ENCODE results near the gene ACBD6. TPM values are rescaled to one million over a fixed set of nuclear protein-coding genes. Genes with fewer than 3 reads are reported as not detected.
"Not testable (repeated sequence)": the region's sequence is repeated elsewhere in the genome, so short reads cannot be mapped to it uniquely, and the experiment has no call there.

ACBD6 gene
- total and polyA plus RNA-seq, 4 experiments from 2014 or later: 31.7 to 64.2 (median 44.9) TPM

DNA sequence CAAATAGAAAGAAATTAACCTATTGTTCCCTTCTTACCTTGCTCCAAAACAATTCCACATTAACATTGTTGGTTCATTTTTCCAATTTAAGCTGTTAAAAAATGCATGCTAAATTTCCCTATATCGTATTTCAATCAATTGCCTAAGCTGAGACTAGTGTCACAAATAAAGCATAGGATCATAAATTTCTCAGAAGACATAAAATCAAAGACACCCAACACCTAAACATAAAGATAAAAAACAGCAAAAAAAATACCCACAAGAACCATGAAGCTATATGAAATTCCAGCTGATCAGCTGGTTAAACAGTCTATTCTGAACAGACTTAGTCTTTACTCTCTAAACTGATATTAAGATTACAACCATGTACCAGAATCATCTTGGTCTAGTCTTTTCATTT is 32.3 kb downstream of the ACBD6 start:
- CTCF ChIA-PET (ENCODE audit: partially characterized antibody): interaction anchor here (1.2 kb wide), 1 partner anchor 11 kb away, joined by 3 read pairs; no protein-coding TSS in a partner anchor
- peaks cover 0 to 8% (median 2%) of the 10 kb centered on the region in 8 donors for H3K9me3 Mint-ChIP-seq

GRCh38 chr1:180468311-180468710 is 34.1 kb downstream of the ACBD6 start:
- Histone ChIP-seq H3K4me3 (ENCODE audit: low read length in 2 of 2) (no peak overlapping the region), H3K36me3 (ENCODE audit: insufficient read depth, low read length) (no peaks in the 10 kb centered on the region), H3K4me1 (ENCODE audit: insufficient read depth, low read length) (no peaks in the 10 kb centered on the region), H3K9me3 (ENCODE audit: control insufficient read depth in 1 of 2, low read length in 2 of 2) (no peaks in the 10 kb centered on the region), H3K27ac (ENCODE audit: low read depth, low read length) (no peak overlapping the region), H3K27me3 (ENCODE audit: insufficient read depth, low read length) (no peaks in the 10 kb centered on the region)
- Mint-ChIP-seq H3K27ac (no peak overlapping the region), H3K36me3 (peaks cover 54 to 59% of the 10 kb centered on the region in 2 donors), H3K4me3 (no peak overlapping the region), H3K4me1 (peaks cover 8 to 20% (median 15%) of the 10 kb centered on the region in 4 donors), H3K9me3 (peaks cover 0 to 22% (median 17%) of the 10 kb centered on the region in 8 donors), H3K27me3 (no peaks in the 10 kb centered on the region)
- no peak for DNase-seq
- POLR2A ChIA-PET (ENCODE audit: partially characterized antibody): no interaction called here
- intact Hi-C loops (cut with micrococcal nuclease): no loop called here
- CTCF ChIA-PET (ENCODE audit: partially characterized antibody): interaction anchor here (1.6 to 1.7 kb wide), 2 partner anchors 9 to 215 kb away, joined by 4 to 5 read pairs; no protein-coding TSS in a partner anchor

More for the DNA sequence above, 32.3 kb downstream of the ACBD6 start:
- no peak overlapping the region for H3K4me3 Mint-ChIP-seq
- Histone ChIP-seq H3K27ac (ENCODE audit: low read depth, low read length) (no peak overlapping the region), H3K4me1 (ENCODE audit: insufficient read depth, low read length) (no peaks in the 10 kb centered on the region), H3K27me3 (ENCODE audit: insufficient read depth, low read length) (no peaks in the 10 kb centered on the region), H3K4me3 (ENCODE audit: low read length in 2 of 2) (no peak overlapping the region), H3K36me3 (ENCODE audit: insufficient read depth, low read length) (no peaks in the 10 kb centered on the region), H3K9me3 (ENCODE audit: control insufficient read depth in 1 of 2, low read length in 2 of 2) (no peaks in the 10 kb centered on the region)
- no peak for DNase-seq
- intact Hi-C loops (cut with micrococcal nuclease): no loop called here
- H3K4me1 Mint-ChIP-seq: peaks cover 8 to 17% (median 10%) of the 10 kb centered on the region in 4 donors
- peaks cover 42 to 45% of the 10 kb centered on the region in 2 donors for H3K36me3 Mint-ChIP-seq
- no peaks in the 10 kb centered on the region for H3K27me3 Mint-ChIP-seq
- POLR2A ChIA-PET (ENCODE audit: partially characterized antibody): no interaction called here
- no peak overlapping the region for H3K27ac Mint-ChIP-seq

DNA sequence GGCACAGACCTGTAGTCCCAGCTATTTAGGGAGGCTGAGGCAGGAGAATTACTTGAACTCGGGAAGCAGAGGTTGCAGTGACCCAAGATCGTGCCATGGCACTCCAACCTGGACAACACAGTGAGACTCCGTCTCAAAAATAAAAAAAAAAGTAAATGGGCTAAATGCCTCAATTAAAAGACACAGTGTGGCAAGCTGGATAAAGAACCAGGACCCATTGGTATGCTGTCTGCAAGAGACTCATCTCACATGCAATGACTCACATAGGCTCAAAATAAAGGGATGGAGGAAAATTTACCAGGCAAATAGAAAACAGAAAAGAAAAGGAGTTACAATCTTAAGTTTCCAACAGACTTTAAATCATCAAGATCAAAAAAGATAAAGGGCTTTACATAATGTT is 40.3 kb downstream of the ACBD6 start:
- ChIA-PET CTCF (ENCODE audit: partially characterized antibody) (interaction anchor here (0.7 kb wide), 1 partner anchor 20 kb away, joined by 3 read pairs; no protein-coding TSS in a partner anchor), POLR2A (ENCODE audit: partially characterized antibody) (no interaction called here)
- Mint-ChIP-seq H3K27me3 (no peaks in the 10 kb centered on the region), H3K36me3 (peaks cover 57 to 62% of the 10 kb centered on the region in 2 donors), H3K4me1 (peaks cover 11 to 28% (median 23%) of the 10 kb centered on the region in 4 donors), H3K4me3 (peak overlapping the region in 2 of 8 donors; percentile 1 to 26), H3K27ac (no peak overlapping the region), H3K9me3 (peaks cover 4 to 48% (median 39%) of the 10 kb centered on the region in 8 donors)
- Histone ChIP-seq H3K36me3 (ENCODE audit: insufficient read depth, low read length) (no peaks in the 10 kb centered on the region), H3K9me3 (ENCODE audit: control insufficient read depth in 1 of 2, low read length in 2 of 2) (peaks cover 0 to 6% of the 10 kb centered on the region in 2 donors), H3K4me3 (ENCODE audit: low read length in 2 of 2) (no peak overlapping the region), H3K27me3 (ENCODE audit: insufficient read depth, low read length) (no peaks in the 10 kb centered on the region), H3K4me1 (ENCODE audit: insufficient read depth, low read length) (no peaks in the 10 kb centered on the region), H3K27ac (ENCODE audit: low read depth, low read length) (no peak overlapping the region)
- no peak for DNase-seq
- intact Hi-C loops (cut with micrococcal nuclease): no loop called here

DNA sequence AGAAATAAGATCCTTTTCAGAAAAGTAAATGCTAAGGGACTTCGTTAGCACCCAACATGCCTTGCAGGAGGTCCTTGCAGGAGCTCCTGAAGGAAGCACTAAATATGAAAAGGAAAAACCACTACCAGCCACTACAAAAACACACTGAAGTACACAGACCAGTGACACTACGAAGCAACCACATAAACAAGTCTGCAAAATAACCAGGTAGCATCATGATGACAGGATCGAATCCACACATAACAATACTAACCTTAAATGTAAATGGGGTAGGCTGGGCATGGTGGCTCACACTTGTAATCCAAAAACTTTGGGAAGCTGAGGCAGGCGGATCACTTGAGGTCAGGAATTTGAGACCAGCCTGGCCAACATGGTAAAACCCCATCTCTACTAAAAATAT is 40.7 kb downstream of the ACBD6 start:
- H3K36me3 ChIP-seq (ENCODE audit: insufficient read depth, low read length); DNase-seq; H3K9me3 ChIP-seq (ENCODE audit: control insufficient read depth in 1 of 2, low read length in 2 of 2); H3K27me3 ChIP-seq (ENCODE audit: insufficient read depth, low read length); H3K4me1 ChIP-seq (ENCODE audit: insufficient read depth, low read length); CTCF ChIA-PET (ENCODE audit: partially characterized antibody); intact Hi-C loops (cut with micrococcal nuclease); H3K27me3 Mint-ChIP-seq; H3K4me3 ChIP-seq (ENCODE audit: low read length in 2 of 2); POLR2A ChIA-PET (ENCODE audit: partially characterized antibody); H3K27ac Mint-ChIP-seq; H3K27ac ChIP-seq (ENCODE audit: low read depth, low read length): not testable (repeated sequence)
- peaks cover 4 to 48% (median 39%) of the 10 kb centered on the region in 8 donors for H3K9me3 Mint-ChIP-seq
- H3K36me3 Mint-ChIP-seq: peaks cover 60 to 67% of the 10 kb centered on the region in 2 donors
- H3K4me3 Mint-ChIP-seq: peak overlapping the region in 1 of 8 donors; percentile 11
- peaks cover 11 to 28% (median 23%) of the 10 kb centered on the region in 4 donors for H3K4me1 Mint-ChIP-seq

DNA sequence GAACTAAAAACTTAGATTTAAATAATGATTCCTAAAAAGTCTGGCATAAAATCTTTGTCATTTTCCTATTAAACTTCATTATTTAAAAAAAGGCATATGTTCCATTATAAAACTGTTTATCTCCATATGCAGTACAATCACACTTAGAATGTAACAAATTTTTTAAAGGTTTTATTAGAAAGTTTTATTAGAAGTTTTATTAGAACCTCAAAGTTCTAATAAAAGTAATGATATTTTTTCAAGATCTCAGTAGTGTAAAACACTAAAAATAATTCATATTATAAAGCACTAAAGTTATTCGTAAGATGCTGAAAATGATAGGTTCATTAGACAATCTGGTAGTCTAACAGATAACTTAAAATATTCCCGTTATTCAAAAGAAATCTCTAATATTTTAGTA is 43.6 kb downstream of the ACBD6 start:
- POLR2A ChIA-PET (ENCODE audit: partially characterized antibody): no interaction called here
- Mint-ChIP-seq H3K27ac (no peak overlapping the region), H3K4me1 (peaks cover 10 to 34% (median 20%) of the 10 kb centered on the region in 4 donors), H3K27me3 (no peaks in the 10 kb centered on the region), H3K36me3 (peaks cover 56 to 63% of the 10 kb centered on the region in 2 donors), H3K9me3 (peaks cover 7 to 44% (median 35%) of the 10 kb centered on the region in 8 donors), H3K4me3 (no peak overlapping the region)
- no peak for DNase-seq
- peaks cover 0 to 6% of the 10 kb centered on the region in 2 donors for H3K9me3 ChIP-seq (ENCODE audit: control insufficient read depth in 1 of 2, low read length in 2 of 2)
- intact Hi-C loops (cut with micrococcal nuclease): no loop called here
- no peak overlapping the region for H3K4me3 ChIP-seq (ENCODE audit: low read length in 2 of 2)
- H3K36me3 ChIP-seq (ENCODE audit: insufficient read depth, low read length): no peaks in the 10 kb centered on the region
- CTCF ChIA-PET (ENCODE audit: partially characterized antibody): no interaction called here
- H3K27me3 ChIP-seq (ENCODE audit: insufficient read depth, low read length): no peaks in the 10 kb centered on the region
- H3K27ac ChIP-seq (ENCODE audit: low read depth, low read length): no peak overlapping the region
- H3K4me1 ChIP-seq (ENCODE audit: insufficient read depth, low read length): no peaks in the 10 kb centered on the region

DNA sequence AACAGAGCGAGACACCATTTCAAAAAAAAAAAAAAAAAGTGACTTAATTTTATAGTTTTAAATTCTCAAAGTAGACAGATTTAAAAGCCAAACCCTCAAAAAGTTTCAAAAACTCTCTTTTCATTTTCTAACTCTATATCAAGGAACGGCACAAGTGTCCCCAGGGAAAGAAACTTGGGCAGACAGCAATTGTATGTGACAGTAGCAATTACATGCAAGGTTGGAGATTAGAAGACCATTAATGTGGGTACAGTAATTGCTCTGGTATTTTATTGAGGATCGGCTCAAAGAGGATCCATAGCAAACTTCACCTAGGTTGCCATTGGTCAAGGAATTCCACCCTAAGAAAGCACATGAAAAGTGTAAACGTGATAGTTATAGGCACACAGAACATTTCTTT is 46.2 kb downstream of the ACBD6 start:
- Mint-ChIP-seq H3K27me3 (no peaks in the 10 kb centered on the region), H3K36me3 (peaks cover 58 to 62% of the 10 kb centered on the region in 2 donors), H3K9me3 (peaks cover 0 to 41% (median 30%) of the 10 kb centered on the region in 8 donors), H3K4me1 (peaks cover 9 to 24% (median 14%) of the 10 kb centered on the region in 4 donors), H3K4me3 (no peak overlapping the region), H3K27ac (no peak overlapping the region)
- H3K27me3 ChIP-seq (ENCODE audit: insufficient read depth, low read length): no peaks in the 10 kb centered on the region
- ChIA-PET POLR2A (ENCODE audit: partially characterized antibody) (no interaction called here), CTCF (ENCODE audit: partially characterized antibody) (no interaction called here)
- no peaks in the 10 kb centered on the region for H3K9me3 ChIP-seq (ENCODE audit: control insufficient read depth in 1 of 2, low read length in 2 of 2)
- H3K4me1 ChIP-seq (ENCODE audit: insufficient read depth, low read length): no peaks in the 10 kb centered on the region
- no peak overlapping the region for H3K27ac ChIP-seq (ENCODE audit: low read depth, low read length)
- no peak overlapping the region for H3K4me3 ChIP-seq (ENCODE audit: low read length in 2 of 2)
- no peaks in the 10 kb centered on the region for H3K36me3 ChIP-seq (ENCODE audit: insufficient read depth, low read length)
- intact Hi-C loops (cut with micrococcal nuclease): no loop called here
- DNase-seq: no peak

GRCh38 chr1:180451504-180451903 is 50.9 kb downstream of the ACBD6 start:
- intact Hi-C loops (cut with micrococcal nuclease): no loop called here
- Mint-ChIP-seq H3K36me3 (peaks cover 46 to 54% of the 10 kb centered on the region in 2 donors), H3K27me3 (no peaks in the 10 kb centered on the region), H3K9me3 (peaks cover 0 to 42% (median 30%) of the 10 kb centered on the region in 8 donors), H3K4me3 (peak overlapping the region in 1 of 8 donors; percentile 11), H3K27ac (no peak overlapping the region), H3K4me1 (peaks cover 8 to 12% (median 10%) of the 10 kb centered on the region in 4 donors)
- no peaks in the 10 kb centered on the region for H3K36me3 ChIP-seq (ENCODE audit: insufficient read depth, low read length)
- DNase-seq: no peak
- H3K27ac ChIP-seq (ENCODE audit: low read depth, low read length): no peak overlapping the region
- H3K4me1 ChIP-seq (ENCODE audit: insufficient read depth, low read length): no peaks in the 10 kb centered on the region
- H3K27me3 ChIP-seq (ENCODE audit: insufficient read depth, low read length): no peaks in the 10 kb centered on the region
- ChIA-PET POLR2A (ENCODE audit: partially characterized antibody) (no interaction called here), CTCF (ENCODE audit: partially characterized antibody) (no interaction called here)
- no peak overlapping the region for H3K4me3 ChIP-seq (ENCODE audit: low read length in 2 of 2)
- H3K9me3 ChIP-seq (ENCODE audit: control insufficient read depth in 1 of 2, low read length in 2 of 2): no peaks in the 10 kb centered on the region

All from CD4-positive, alpha-beta memory T cell (primary cell).